Skeletal muscle tissue (tissue), 4 donors: Measurements from ENCODE around the gene KCNT2. TPM values are rescaled to one million over a fixed set of nuclear protein-coding genes. Genes with fewer than 3 reads are reported as not detected.

ENCODE experiments used
- H3K27ac ChIP-seq: one replicate; pipeline ENCODE4 v1.7.0; 2013; ENCODE audit warnings: mild to moderate bottlenecking, low read depth, low read length, inconsistent platforms
- H3K27me3 ChIP-seq, 3 donors: one replicate each; pipeline ENCODE4 v1.7.0; 2013; ENCODE audit warnings: low read length in 3 of 3; ENCODE audit not compliant: control insufficient read depth in 3 of 3, insufficient read depth in 3 of 3
- H3K36me3 ChIP-seq, 3 donors: one replicate each; pipeline ENCODE4 v1.7.0; 2013; ENCODE audit warnings: low read length in 3 of 3; ENCODE audit not compliant: control insufficient read depth in 3 of 3, insufficient read depth in 3 of 3
- H3K4me1 ChIP-seq, 3 donors: one replicate each; pipeline ENCODE4 v1.7.0; 2013; ENCODE audit warnings: low read length in 3 of 3, mild to moderate bottlenecking in 3 of 3; ENCODE audit not compliant: control insufficient read depth in 3 of 3, insufficient read depth in 3 of 3
- H3K4me3 ChIP-seq, 3 donors: one replicate each; pipeline ENCODE4 v1.7.0; 2013; ENCODE audit warnings: low read length in 3 of 3
- H3K9ac ChIP-seq, 3 donors: one replicate each; pipeline ENCODE4 v1.7.0; 2013; ENCODE audit warnings: low read length in 3 of 3, mild to moderate bottlenecking in 3 of 3, moderate library complexity in 2 of 3, low read depth in 1 of 3
- H3K9me3 ChIP-seq, 3 donors: one replicate each; pipeline ENCODE4 v1.7.0; 2013; ENCODE audit warnings: low read length in 3 of 3; ENCODE audit not compliant: control insufficient read depth in 3 of 3
- total RNA-seq: library from RNA; depleted of rRNA; stranded (reverse); fragments of >200 nt; gene quantifications from one replicate; pipeline ENCODE4 v1.2.3, GENCODE V29; 2014
- donor health status: Osteomylitis.

Gene KCNT2
- total RNA-seq, 1 donor from 2014 or later = 8.9 TPM

DNA sequence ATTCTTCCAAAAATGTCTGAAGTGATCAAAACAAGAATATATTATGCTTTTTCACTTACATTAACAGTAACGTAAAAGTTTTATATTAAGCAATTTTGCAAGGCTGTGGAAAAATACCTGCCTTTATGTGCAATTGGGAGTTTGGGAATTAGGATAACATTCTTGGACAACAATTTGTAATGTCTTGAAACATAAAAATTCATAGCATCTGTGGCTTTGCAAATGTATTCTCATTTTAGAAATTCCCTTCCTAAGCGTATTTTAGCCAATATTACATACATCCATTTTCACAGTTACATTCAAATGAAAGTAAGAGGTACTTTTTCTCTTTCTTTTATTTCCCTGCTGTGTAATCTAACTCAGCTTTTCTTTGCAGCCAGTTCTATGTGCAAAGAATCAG, 30.2 kb upstream of the KCNT2 start:
- no peaks in the 10 kb centered on the region for H3K4me1 ChIP-seq
- H3K9me3 ChIP-seq = no peaks in the 10 kb centered on the region
- no peaks in the 10 kb centered on the region for H3K36me3 ChIP-seq
- H3K27ac ChIP-seq = no peak overlapping the region
- no peak overlapping the region for H3K4me3 ChIP-seq
- no peaks in the 10 kb centered on the region for H3K27me3 ChIP-seq
- no peak overlapping the region for H3K9ac ChIP-seq

GRCh38 chr1:196637606-196638005, 29.4 kb upstream of the KCNT2 start:
- Histone ChIP-seq H3K4me1 (no peaks in the 10 kb centered on the region), H3K36me3 (no peaks in the 10 kb centered on the region), H3K27me3 (no peaks in the 10 kb centered on the region), H3K4me3 (no peak overlapping the region), H3K9ac (no peak overlapping the region), H3K9me3 (no peaks in the 10 kb centered on the region), H3K27ac (no peak overlapping the region)

- Histone ChIP-seq H3K27ac (no peak overlapping the region), H3K36me3 (no peaks in the 10 kb centered on the region), H3K27me3 (no peaks in the 10 kb centered on the region), H3K9me3 (no peaks in the 10 kb centered on the region), H3K4me3 (no peak overlapping the region), H3K4me1 (no peaks in the 10 kb centered on the region), H3K9ac (no peak overlapping the region)
These were observed 20.6 kb upstream of the KCNT2 start for GRCh38 chr1:196628838-196629237.

GRCh38 chr1:196623079-196623478, 14.8 kb upstream of the KCNT2 start:
- Histone ChIP-seq H3K27me3 (no peaks in the 10 kb centered on the region), H3K4me1 (no peaks in the 10 kb centered on the region), H3K9ac (no peak overlapping the region), H3K36me3 (no peaks in the 10 kb centered on the region), H3K27ac (no peak overlapping the region), H3K4me3 (no peak overlapping the region), H3K9me3 (no peaks in the 10 kb centered on the region)

- H3K36me3 ChIP-seq = no peaks in the 10 kb centered on the region
- no peaks in the 10 kb centered on the region for H3K27me3 ChIP-seq
- H3K9me3 ChIP-seq = no peaks in the 10 kb centered on the region
- no peak overlapping the region for H3K4me3 ChIP-seq
- H3K4me1 ChIP-seq = no peaks in the 10 kb centered on the region
- H3K9ac ChIP-seq = no peak overlapping the region
- no peak overlapping the region for H3K27ac ChIP-seq
These were observed 11.5 kb upstream of the KCNT2 start for GRCh38 chr1:196619721-196620120.

- peaks cover 0 to 17% (median 7%) of the 10 kb centered on the region in 3 donors for H3K4me1 ChIP-seq
- no peak overlapping the region for H3K4me3 ChIP-seq
- no peaks in the 10 kb centered on the region for H3K9me3 ChIP-seq
These were observed 3.6 kb upstream of the KCNT2 start for GRCh38 chr1:196611873-196612272.

DNA sequence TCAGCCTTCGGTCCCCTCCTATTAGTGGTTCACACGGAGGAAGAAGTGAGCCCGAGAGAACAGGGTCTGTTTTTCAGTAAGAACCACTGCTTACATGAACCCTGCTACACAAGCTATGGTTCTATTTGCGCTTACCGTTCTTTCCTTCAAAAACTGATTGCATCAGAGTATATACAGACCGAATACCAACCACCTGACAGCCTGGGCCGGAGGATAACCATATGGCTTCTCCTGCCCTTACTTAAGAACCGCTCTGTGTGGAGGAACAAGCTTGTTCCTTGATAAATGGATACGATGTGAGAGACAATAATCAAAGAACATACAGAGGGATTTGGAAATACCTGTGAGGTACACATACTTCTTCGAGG, 1.1 kb upstream of the KCNT2 start:
- Histone ChIP-seq H3K9me3 (no peaks in the 10 kb centered on the region), H3K36me3 (no peaks in the 10 kb centered on the region), H3K9ac (no peak overlapping the region), H3K4me3 (peak overlapping the region in 2 of 3 donors; percentile 37 to 85), H3K4me1 (peaks cover 0 to 17% (median 7%) of the 10 kb centered on the region in 3 donors), H3K27me3 (no peaks in the 10 kb centered on the region), H3K27ac (peak overlapping the region; percentile 52)

More at GRCh38 chr1:196611873-196612272, 3.6 kb upstream of the KCNT2 start:
- H3K27me3 ChIP-seq = no peaks in the 10 kb centered on the region
- no peak overlapping the region for H3K9ac ChIP-seq
- no peaks in the 10 kb centered on the region for H3K36me3 ChIP-seq
- H3K27ac ChIP-seq = no peak overlapping the region

DNA sequence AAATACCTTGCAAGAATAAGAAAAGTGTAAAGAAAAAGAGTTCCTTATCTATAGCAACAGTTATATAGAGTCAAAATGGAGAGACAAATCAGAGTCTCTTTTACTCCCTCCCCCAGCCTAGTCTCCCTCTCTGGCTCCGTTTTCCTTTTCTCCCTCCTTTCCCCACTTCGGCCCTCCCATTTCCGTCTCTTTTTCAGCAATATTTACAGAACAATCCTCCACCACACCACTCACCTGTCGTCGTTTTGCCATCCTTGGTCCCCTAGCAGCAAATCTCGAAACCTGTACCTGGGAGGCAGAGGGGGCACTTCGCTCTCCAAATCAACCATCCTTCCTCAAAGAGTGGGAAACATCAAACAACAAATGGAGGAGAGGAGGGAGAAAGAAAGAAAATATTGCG, 259 bp downstream of the KCNT2 start:
- Histone ChIP-seq H3K9me3 (no peaks in the 10 kb centered on the region), H3K36me3 (no peaks in the 10 kb centered on the region), H3K27me3 (no peaks in the 10 kb centered on the region), H3K27ac (peak overlapping the region; percentile 52), H3K4me1 (peaks cover 0 to 17% (median 7%) of the 10 kb centered on the region in 3 donors), H3K4me3 (peak overlapping the region; percentile 37 to 85 (median 66)), H3K9ac (peak overlapping the region; percentile 53 to 69 (median 60))

GRCh38 chr1:196603651-196604050, 4.6 kb downstream of the KCNT2 start:
- peaks cover 0 to 12% (median 0%) of the 10 kb centered on the region in 3 donors for H3K4me1 ChIP-seq
- H3K9ac ChIP-seq = no peak overlapping the region
- no peaks in the 10 kb centered on the region for H3K36me3 ChIP-seq
- no peak overlapping the region for H3K27ac ChIP-seq
- no peak overlapping the region for H3K4me3 ChIP-seq
- H3K9me3 ChIP-seq = no peaks in the 10 kb centered on the region
- no peaks in the 10 kb centered on the region for H3K27me3 ChIP-seq

DNA sequence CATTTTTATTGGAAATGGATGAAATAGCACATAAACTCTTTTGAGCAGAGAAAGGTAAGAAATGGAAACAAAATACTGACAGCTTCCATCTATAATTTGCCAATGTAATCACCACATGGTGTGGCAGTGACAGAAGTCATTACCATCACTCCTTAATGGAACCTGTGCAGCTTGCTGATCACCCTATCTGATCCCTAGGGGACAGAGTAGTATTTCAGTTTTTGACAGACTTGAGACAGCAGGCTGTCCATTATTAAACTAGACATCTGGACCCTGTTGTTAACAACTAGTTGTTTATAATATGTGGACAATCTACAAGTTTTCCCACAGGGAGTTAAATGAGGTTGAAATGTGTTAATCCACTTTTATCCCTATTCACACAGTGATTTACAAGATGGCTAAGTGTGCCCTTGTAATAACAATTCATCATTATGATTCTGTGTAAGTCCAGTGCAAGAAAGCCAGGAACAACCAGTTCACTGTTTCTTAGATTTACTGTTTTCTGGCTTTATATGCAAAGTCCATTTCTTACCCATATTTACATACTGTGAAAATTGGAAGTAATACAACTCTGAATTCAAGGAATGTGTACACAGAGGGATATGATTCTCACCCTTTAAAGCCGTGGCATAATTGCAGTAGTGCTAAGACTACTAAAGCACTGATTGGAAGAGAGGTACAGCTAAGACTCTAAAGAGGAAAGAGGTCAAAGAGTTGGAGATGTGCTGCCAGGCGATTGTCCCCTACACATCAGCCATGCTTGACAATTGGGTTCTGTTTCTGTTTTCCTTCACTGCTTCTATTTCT, 9.1 kb downstream of the KCNT2 start:
- Histone ChIP-seq H3K27ac (no peak overlapping the region), H3K9me3 (no peaks in the 10 kb centered on the region), H3K4me3 (no peak overlapping the region), H3K27me3 (no peaks in the 10 kb centered on the region), H3K36me3 (no peaks in the 10 kb centered on the region), H3K4me1 (no peaks in the 10 kb centered on the region), H3K9ac (no peak overlapping the region)
